HepG2 (cell line): ENCODE data around the gene RIOK3. TPM values are rescaled to one million over a fixed set of nuclear protein-coding genes. Genes with fewer than 3 reads are reported as not detected.

Experiments used
- AKNA ChIP-seq: sonication (generic); formaldehyde crosslinking; IDR thresholded peaks from 2 replicates; pipeline ENCODE4 v1.4.0; 2020; ENCODE audit warnings: missing genetic modification reagents, borderline replicate concordance
- CERS6 ChIP-seq: sonication (generic); formaldehyde crosslinking; IDR thresholded peaks from 2 replicates; pipeline ENCODE4 v1.5.0; 2020; ENCODE audit warnings: missing genetic modification reagents
- HNF4G ChIP-seq, 2 experiments: sonication (generic) in 1 of 2; formaldehyde crosslinking in 1 of 2; IDR thresholded peaks; 2 replicates each; pipeline versions ENCODE4 v1.4.0 to v1.6.1; 2011 to 2020; ENCODE audit warnings: borderline replicate concordance in 2 of 2, low read depth in 2 of 2, mild to moderate bottlenecking in 2 of 2, low read length in 1 of 2, missing genetic modification reagents in 1 of 2, moderate library complexity in 1 of 2
- JUN ChIP-seq: sonication (generic); formaldehyde crosslinking; IDR thresholded peaks from 2 replicates; pipeline ENCODE4 v1.4.0; 2020; ENCODE audit warnings: mild to moderate bottlenecking, missing genetic modification reagents
- MEIS1 ChIP-seq: sonication (generic); formaldehyde crosslinking; IDR thresholded peaks from 2 replicates; pipeline ENCODE4 v1.9.0; 2021; ENCODE audit warnings: mild to moderate bottlenecking, missing genetic modification reagents, moderate library complexity, borderline replicate concordance
- PAF1 ChIP-seq: IDR thresholded peaks from 2 replicates; pipeline ENCODE4 v1.6.1; 2016; ENCODE audit warnings: missing genetic modification reagents, missing compliant biosample characterization
- SCMH1 ChIP-seq: sonication (generic); formaldehyde crosslinking; IDR thresholded peaks from 2 replicates; pipeline ENCODE4 v1.9.0; 2021; ENCODE audit warnings: missing genetic modification reagents, mild to moderate bottlenecking, borderline replicate concordance
- SIN3A ChIP-seq: IDR thresholded peaks from 2 replicates; pipeline ENCODE4 v1.6.1; 2011; ENCODE audit warnings: low read depth, mild to moderate bottlenecking, control low read depth, low read length, borderline replicate concordance
- THYN1 ChIP-seq: sonication (generic); formaldehyde crosslinking; IDR thresholded peaks from 2 replicates; pipeline ENCODE4 v1.8.1; 2023; ENCODE audit warnings: low read depth, mild to moderate bottlenecking, moderate library complexity, missing genetic modification reagents, borderline replicate concordance
- ZBTB25 ChIP-seq: IDR thresholded peaks from 2 replicates; pipeline ENCODE4 v1.6.1; 2018; ENCODE audit warnings: missing genetic modification reagents
- ZFP91 ChIP-seq: sonication (generic); formaldehyde crosslinking; IDR thresholded peaks from 2 replicates; pipeline ENCODE4 v1.9.0; 2022; ENCODE audit warnings: missing genetic modification reagents, mild to moderate bottlenecking, borderline replicate concordance
- ZNF276 ChIP-seq: sonication (generic); formaldehyde crosslinking; IDR thresholded peaks from 2 replicates; pipeline ENCODE4 v1.4.0; 2020; ENCODE audit warnings: mild to moderate bottlenecking, low read depth, missing genetic modification reagents
- ZNF34 ChIP-seq: sonication (generic); formaldehyde crosslinking; IDR thresholded peaks from 2 replicates; pipeline ENCODE4 v1.4.0; 2020; ENCODE audit warnings: mild to moderate bottlenecking, missing genetic modification reagents, borderline replicate concordance
- ZNF549 ChIP-seq: sonication (generic); formaldehyde crosslinking; IDR thresholded peaks from 2 replicates; pipeline ENCODE4 v1.5.0; 2020; ENCODE audit warnings: missing genetic modification reagents
- ZNF605 ChIP-seq: sonication (generic); formaldehyde crosslinking; IDR thresholded peaks from 2 replicates; pipeline ENCODE4 v1.8.0; 2022; ENCODE audit warnings: mild to moderate bottlenecking, missing genetic modification reagents
- ZNF607 ChIP-seq: sonication (generic); formaldehyde crosslinking; IDR thresholded peaks from 2 replicates; pipeline ENCODE4 v1.5.1; 2020; ENCODE audit warnings: missing genetic modification reagents, mild to moderate bottlenecking, borderline replicate concordance
- ZNF75D ChIP-seq: sonication (generic); formaldehyde crosslinking; IDR thresholded peaks from 2 replicates; pipeline ENCODE4 v1.8.1; 2023; ENCODE audit warnings: missing genetic modification reagents, mild to moderate bottlenecking, borderline replicate concordance
- polyA plus RNA-seq, 8 experiments: library from polyadenylated mRNA; depleted of rRNA in 3 of 8; stranded (reverse) in 7 of 8; unstranded in 1 of 8; fragments of >200 nt; fragmentation: Illumina TruSeq in 4 of 8; extraction: Trizol in 4 of 8; gene quantifications; 2 replicates each; pipeline versions ENCODE4 v1.2.1 to v1.2.3, GENCODE V29; 2011 to 2016; ENCODE audit warnings: low read depth in 4 of 8, missing spikeins in 1 of 8, mixed read lengths in 1 of 8; ENCODE audit not compliant: insufficient read depth in 1 of 8
- total RNA-seq, 5 experiments: library from RNA; depleted of rRNA; stranded (reverse); fragments of >200 nt; fragmentation: Illumina TruSeq; extraction: Trizol; gene quantifications; 2 replicates each; pipeline ENCODE4 v1.2.3, GENCODE V29; 2016; ENCODE audit warnings: low read depth in 1 of 5

The RIOK3 gene
- total and polyA plus RNA-seq, 2 of the 13 experiments (the other 11 are each of a cell fraction or from before 2014, with no cell fraction given): 26.7 to 36.0 TPM

GRCh38 chr18:23515911-23516546 lies 62.9 kb downstream of the RIOK3 start (continued):
- TF ChIP-seq AKNA (CRISPR knock-in tag) (no peak), THYN1 (CRISPR knock-in tag) (no peak), MEIS1 (CRISPR knock-in tag) (peak; percentile 51; the same call in 1 of the 2 replicates), PAF1 (no peak), ZFP91 (CRISPR knock-in tag) (no peak), ZNF75D (CRISPR knock-in tag) (no peak), ZNF607 (CRISPR knock-in tag) (no peak), HNF4G (IDR thresholded peaks at IDR 0.05; ENCODE audit: borderline replicate concordance, low read depth, low read length) (no peak), HNF4G (CRISPR knock-in tag; IDR thresholded peaks at IDR 0.05; ENCODE audit: borderline replicate concordance, low read depth) (no peak), SIN3A (no peak), ZNF34 (CRISPR knock-in tag) (no peak), CERS6 (CRISPR knock-in tag) (no peak), ZNF605 (CRISPR knock-in tag) (no peak), ZNF276 (no peak), SCMH1 (no peak), ZBTB25 (CRISPR knock-in tag) (no peak), ZNF549 (no peak), JUN (CRISPR knock-in tag) (0 out of 2 replicates have a peak, but pooled peaks have one; percentile 49)
